CD4-positive, alpha-beta T cell (primary cell): ENCODE measurements around the gene ZNF628. TPM values are rescaled to one million over a fixed set of nuclear protein-coding genes. Genes with fewer than 3 reads are reported as not detected.

Experiments used
- ATAC-seq: fragments of 200-7000 bp; cut with Tn5 transposase; one replicate; pipeline ENCODE4 v1.10.0; 2022; ENCODE audit warnings: mild to moderate bottlenecking; ENCODE audit not compliant: poor library complexity
- CTCF ChIA-PET: fragments of 350-600 bp; sonication (Branson Sonifier 250); formaldehyde crosslinking; loops from one replicate; lab custom pipeline; 2021; ENCODE audit warnings: antibody characterized with exemption, inconsistent platforms; lab: Charles Lee
- POLR2A ChIA-PET: fragments of 350-600 bp; sonication (Branson Sonifier 250); formaldehyde crosslinking; loops from one replicate; lab custom pipeline; 2021; ENCODE audit warnings: antibody characterized with exemption, inconsistent platforms; lab: Charles Lee
- DNase-seq, 14 experiments: peaks; one replicate each; pipeline ENCODE4 v3.0.0-alpha.2; 2013 to 2020; ENCODE audit warnings: mixed read lengths in 2 of 14
- H3K27ac ChIP-seq, 2 donors: one replicate each; pipeline versions ENCODE4 v1.5.1 to v1.7.0; 2013; ENCODE audit warnings: low read length in 2 of 2, low read depth in 1 of 2, mild to moderate bottlenecking in 1 of 2
- H3K27me3 ChIP-seq, 2 experiments: 1 replicate in 1 of 2; 2 replicates in 1 of 2; pipeline versions ENCODE4 v1.6.1 to v1.7.0; 2013; ENCODE audit warnings: low read length in 2 of 2, control low read depth in 1 of 2, mild to moderate bottlenecking in 1 of 2, moderate library complexity in 1 of 2; ENCODE audit not compliant: insufficient read depth in 2 of 2, control insufficient read depth in 1 of 2
- H3K36me3 ChIP-seq: one replicate; pipeline ENCODE4 v1.6.1; 2013; ENCODE audit warnings: low read length, control low read depth; ENCODE audit not compliant: insufficient read depth
- H3K4me1 ChIP-seq: one replicate; pipeline ENCODE4 v1.6.1; 2013; ENCODE audit warnings: low read length, control low read depth; ENCODE audit not compliant: insufficient read depth
- H3K4me3 ChIP-seq: one replicate; pipeline ENCODE4 v1.5.1; 2013; ENCODE audit warnings: mild to moderate bottlenecking, low read length, moderate library complexity
- H3K9me3 ChIP-seq, 2 experiments: 1 replicate in 1 of 2; 2 replicates in 1 of 2; pipeline versions ENCODE4 v1.6.1 to v1.7.0; 2013; ENCODE audit warnings: low read length in 2 of 2, mild to moderate bottlenecking in 2 of 2, control low read depth in 1 of 2, moderate library complexity in 1 of 2; ENCODE audit not compliant: control insufficient read depth in 1 of 2, insufficient read depth in 1 of 2
- H3K27ac Mint-ChIP-seq: one replicate; pipeline ENCODE4 v1.8.0; 2020; ENCODE audit warnings: mixed read lengths
- H3K27me3 Mint-ChIP-seq: one replicate; pipeline ENCODE4 v1.8.0; 2021; ENCODE audit warnings: mixed read lengths
- H3K36me3 Mint-ChIP-seq: one replicate; pipeline ENCODE4 v1.8.0; 2021; ENCODE audit warnings: low read depth, mixed read lengths
- H3K4me1 Mint-ChIP-seq: one replicate; pipeline ENCODE4 v1.8.0; 2021; ENCODE audit warnings: low read depth, mixed read lengths
- H3K4me3 Mint-ChIP-seq: one replicate; pipeline ENCODE4 v1.8.0; 2020; ENCODE audit warnings: mild to moderate bottlenecking, mixed read lengths
- H3K9me3 Mint-ChIP-seq: one replicate; pipeline ENCODE4 v1.8.0; 2020; ENCODE audit warnings: mixed read lengths
- intact Hi-C, 2 experiments: fragments of 100-400 bp; cut with DNase I in 1 of 2; cut with micrococcal nuclease in 1 of 2; formaldehyde crosslinking; loops; one replicate each; pipeline versions ENCODE4 v1.15.1 to v1.9.0; 2023 to 2025; cut with DNase I, micrococcal nuclease
- total RNA-seq, 174 experiments: library from RNA in 2 of 174; stranded (reverse) in 2 of 174; gene quantifications; one replicate each; pipeline ENCODE4 v1.2.3 and lab custom pipeline; 2021 to 2026
- TF ChIP-seq, protein P1 (sequence below): fragments of 200-600 bp; IDR thresholded peaks from one replicate; pipeline ENCODE4 v1.8.0; 2022; ENCODE audit warnings: antibody characterized with exemption, mild to moderate bottlenecking

The ZNF628 gene
- total RNA-seq, 2 experiments from 2014 or later, result 26.6 to 27.2 TPM

DNA sequence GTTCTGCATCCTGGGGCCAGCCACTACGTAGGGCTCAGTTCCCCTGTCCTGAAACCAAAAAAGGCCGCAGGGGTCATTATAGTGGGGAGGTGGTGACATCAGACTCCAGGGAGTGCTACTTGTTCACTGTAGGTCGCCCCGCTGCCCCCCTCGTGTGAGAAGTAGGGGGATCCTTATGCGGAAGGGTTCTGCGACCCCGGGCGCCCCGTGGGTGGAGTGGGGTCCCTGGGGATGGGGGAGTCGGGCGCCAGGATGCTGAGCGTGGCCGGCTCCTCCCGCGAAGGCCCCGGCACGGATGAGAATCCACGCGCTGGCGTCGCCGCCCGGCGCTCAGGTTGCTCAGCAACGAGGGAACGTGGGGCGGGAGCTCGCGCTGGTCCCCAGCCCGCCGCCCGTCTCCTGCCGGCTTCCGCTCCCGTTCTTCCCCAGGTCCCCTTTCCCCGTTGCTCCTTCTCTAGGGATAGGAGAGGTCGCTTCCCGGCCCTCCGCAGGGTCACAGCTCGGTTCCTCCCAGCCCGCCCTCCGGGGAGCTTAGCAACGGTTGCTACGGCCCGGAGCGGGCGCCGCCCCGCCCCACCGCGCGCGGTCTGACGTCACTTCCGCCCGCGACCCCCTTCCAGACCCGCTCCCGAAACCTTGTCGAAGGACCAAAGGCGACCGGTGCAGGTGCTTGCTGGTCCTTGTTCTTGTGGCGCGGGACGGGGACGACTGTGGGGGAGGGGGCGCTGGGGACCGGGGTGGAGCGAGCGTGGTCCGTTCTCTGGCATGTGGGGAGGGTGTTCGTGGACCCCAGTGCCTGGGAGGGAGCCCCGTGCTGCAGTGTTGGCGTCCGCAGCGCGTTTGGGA lies 8.4 kb downstream of the ZNF628 start, which contains the start of gene NAT14:
NAT14 (plus strand) TSS at position 596 of the 846 bp plus-strand sequence. CDS start 521 bp downstream, outside the sequence.
- intact Hi-C loops, result no loop called here
- peak; percentile 65 for ATAC-seq
- Histone ChIP-seq H3K27me3 (peaks cover 0 to 2% of the 10 kb centered on the region in 2 experiments), H3K27ac (peak within 1 kb of the TSS; percentile 21 to 61), H3K4me3 (peak within 1 kb of the TSS; percentile 58), H3K36me3 (peaks cover 8% of the 10 kb centered on the region), H3K4me1 (peaks cover 27% of the 10 kb centered on the region), H3K9me3 (no peaks in the 10 kb centered on the region)
- peak within 1 kb of the TSS; percentile 76 for H3K27ac Mint-ChIP-seq
- peaks cover 13% of the 10 kb centered on the region for H3K4me1 Mint-ChIP-seq
- H3K4me3 Mint-ChIP-seq, result peak within 1 kb of the TSS; percentile 82
- peak; percentile 20 to 82 (median 50) for DNase-seq
- no peaks in the 10 kb centered on the region for H3K27me3 Mint-ChIP-seq
- TF ChIP-seq, protein P1, sequence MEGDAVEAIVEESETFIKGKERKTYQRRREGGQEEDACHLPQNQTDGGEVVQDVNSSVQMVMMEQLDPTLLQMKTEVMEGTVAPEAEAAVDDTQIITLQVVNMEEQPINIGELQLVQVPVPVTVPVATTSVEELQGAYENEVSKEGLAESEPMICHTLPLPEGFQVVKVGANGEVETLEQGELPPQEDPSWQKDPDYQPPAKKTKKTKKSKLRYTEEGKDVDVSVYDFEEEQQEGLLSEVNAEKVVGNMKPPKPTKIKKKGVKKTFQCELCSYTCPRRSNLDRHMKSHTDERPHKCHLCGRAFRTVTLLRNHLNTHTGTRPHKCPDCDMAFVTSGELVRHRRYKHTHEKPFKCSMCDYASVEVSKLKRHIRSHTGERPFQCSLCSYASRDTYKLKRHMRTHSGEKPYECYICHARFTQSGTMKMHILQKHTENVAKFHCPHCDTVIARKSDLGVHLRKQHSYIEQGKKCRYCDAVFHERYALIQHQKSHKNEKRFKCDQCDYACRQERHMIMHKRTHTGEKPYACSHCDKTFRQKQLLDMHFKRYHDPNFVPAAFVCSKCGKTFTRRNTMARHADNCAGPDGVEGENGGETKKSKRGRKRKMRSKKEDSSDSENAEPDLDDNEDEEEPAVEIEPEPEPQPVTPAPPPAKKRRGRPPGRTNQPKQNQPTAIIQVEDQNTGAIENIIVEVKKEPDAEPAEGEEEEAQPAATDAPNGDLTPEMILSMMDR, result no peak
- H3K36me3 Mint-ChIP-seq, result peaks cover 2% of the 10 kb centered on the region
- ChIA-PET CTCF (interaction anchor here (1.0 to 1.8 kb wide), 2 partner anchors 17 to 19 kb away, joined by 3 to 6 read pairs; no protein-coding TSS in a partner anchor), POLR2A (interaction anchor here (0.8 to 3.5 kb wide), 7 partner anchors 8 to 230 kb away, joined by 3 to 29 read pairs (median 4); partner anchors contain the start of genes ISOC2, KMT5C and ZNF628)
- no peaks in the 10 kb centered on the region for H3K9me3 Mint-ChIP-seq

DNA sequence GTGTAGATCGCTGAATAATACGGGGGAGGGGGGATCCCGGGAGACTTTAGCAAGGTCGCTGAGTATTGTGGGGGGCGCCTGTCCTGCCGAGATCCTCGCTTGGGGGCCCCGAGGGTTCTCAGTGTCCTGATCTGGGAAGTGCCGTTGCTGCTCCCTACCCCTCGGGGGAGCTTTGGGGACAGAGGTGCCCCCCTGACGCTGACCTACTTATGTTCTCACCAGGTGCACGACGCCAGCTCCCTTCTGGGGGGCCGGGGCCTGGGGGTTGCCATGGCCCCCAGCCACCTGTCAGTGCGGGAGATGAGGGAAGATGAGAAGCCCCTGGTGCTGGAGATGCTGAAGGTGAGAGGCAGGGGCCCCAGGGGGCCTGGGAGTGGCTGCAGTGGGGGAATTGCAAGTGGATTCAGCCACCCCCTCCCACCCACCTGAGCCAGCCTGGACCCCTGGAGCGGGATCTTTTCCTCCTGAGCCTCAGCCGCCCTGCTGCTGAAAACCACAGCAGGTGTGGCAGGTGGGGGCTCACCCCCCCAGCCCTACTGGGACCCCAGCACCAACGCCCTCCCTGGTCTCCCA lies 9.1 kb downstream of the ZNF628 start:
- H3K27ac ChIP-seq, result peak overlapping the region; percentile 21 to 61
- CTCF ChIA-PET, result interaction anchor here (1.0 to 2.2 kb wide), 3 partner anchors 17 to 18 kb away, joined by 3 to 7 read pairs (median 6); no protein-coding TSS in a partner anchor
- H3K27me3 Mint-ChIP-seq, result no peaks in the 10 kb centered on the region
- H3K36me3 Mint-ChIP-seq, result no peaks in the 10 kb centered on the region
- H3K4me1 ChIP-seq, result peaks cover 27% of the 10 kb centered on the region
- POLR2A ChIA-PET, result interaction anchor here (0.8 to 3.5 kb wide), 6 partner anchors 9 to 231 kb away, joined by 3 to 29 read pairs (median 4); partner anchors contain the start of genes ISOC2, KMT5C and ZNF628
- no peaks in the 10 kb centered on the region for H3K9me3 Mint-ChIP-seq
- H3K4me3 ChIP-seq, result peak overlapping the region; percentile 58
- DNase-seq, result no peak
- peaks cover 11% of the 10 kb centered on the region for H3K4me1 Mint-ChIP-seq
- ATAC-seq, result no peak
- no peaks in the 10 kb centered on the region for H3K9me3 ChIP-seq
- H3K4me3 Mint-ChIP-seq, result peak overlapping the region; percentile 82
- peaks cover 0 to 2% of the 10 kb centered on the region in 2 experiments for H3K27me3 ChIP-seq
- H3K36me3 ChIP-seq, result peaks cover 8% of the 10 kb centered on the region
- TF ChIP-seq, protein P1, result no peak
- H3K27ac Mint-ChIP-seq, result peak overlapping the region; percentile 76
- intact Hi-C loops, result no loop called here
